ENCODE results near the gene LRRC47. TPM values are rescaled to one million over a fixed set of nuclear protein-coding genes. Genes with fewer than 3 reads are reported as not detected.

The LRRC47 gene
- total RNA-seq, 1 experiment from 2014 or later = 65.1 TPM

DNA sequence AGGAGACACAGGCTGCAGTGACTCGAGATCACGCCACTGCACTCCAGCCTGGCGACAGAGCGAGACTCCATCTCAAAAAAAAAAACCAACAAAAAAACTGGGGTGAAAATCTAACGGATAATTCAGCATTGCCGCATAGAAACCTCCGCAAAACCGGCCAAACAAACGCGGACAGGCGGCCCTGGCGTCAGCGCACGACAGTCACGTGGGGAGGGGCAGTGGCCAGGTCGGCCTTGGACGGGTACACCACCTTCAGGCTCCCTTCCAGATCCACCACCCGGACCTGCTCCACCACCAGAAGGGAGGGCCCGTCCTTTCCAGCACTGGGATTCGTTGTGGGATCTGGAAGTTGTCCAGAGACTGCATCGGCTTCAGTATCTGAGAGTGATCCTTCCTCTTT, 15.4 kb downstream of the LRRC47 start:
- peaks cover 2 to 6% of the 10 kb centered on the region in 2 experiments; a peak in 3 of 4 replicates for H3K4me1 Mint-ChIP-seq
- Histone ChIP-seq H3K79me1 (ENCODE audit: insufficient read depth, low read depth, low read length, poor library complexity, severe bottlenecking) (no peaks in the 10 kb centered on the region), H3K9ac (ENCODE audit: extremely low read depth, insufficient read length, low read length) (no peak overlapping the region), H3K9me3 (ENCODE audit: control insufficient read depth, low read depth, low read length) (no peaks in the 10 kb centered on the region), H3K4me1 (ENCODE audit: insufficient read depth, low read length) (no peaks in the 10 kb centered on the region), H4K5ac (ENCODE audit: insufficient read length, low read depth, low read length) (no peak overlapping the region), H2BK20ac (ENCODE audit: low read depth, low read length, poor library complexity, severe bottlenecking) (no peak overlapping the region), H4K8ac (replicated peaks; ENCODE audit: insufficient read length, low read depth, low read length) (no peak overlapping the region), H2AFZ (ENCODE audit: low read length) (no peak overlapping the region), H3K27me3 (ENCODE audit: insufficient read depth, low read length) (no peaks in the 10 kb centered on the region), H4K91ac (ENCODE audit: insufficient read length, low read depth, low read length) (no peak overlapping the region), H3T11ph (ENCODE audit: low read length) (no peak overlapping the region), H3K23me2 (ENCODE audit: insufficient read length, low read depth, low read length, poor library complexity, severe bottlenecking) (no peaks in the 10 kb centered on the region), H2BK120ac (ENCODE audit: low read depth, low read length, poor library complexity, severe bottlenecking) (no peak overlapping the region), H3K4ac (ENCODE audit: low read depth, low read length) (no peak overlapping the region), H2BK5ac (ENCODE audit: insufficient read length, low read length) (no peak overlapping the region), H2AK5ac (ENCODE audit: insufficient read length, low read length) (no peak overlapping the region), H3K27ac (ENCODE audit: insufficient read length, low read depth, low read length) (no peak overlapping the region), H3K18ac (ENCODE audit: insufficient read length, low read depth, low read length) (no peak overlapping the region), H3K23ac (ENCODE audit: insufficient read length, low read depth, low read length) (no peak overlapping the region), H3K14ac (ENCODE audit: insufficient read depth, low read length) (no peak overlapping the region), H3K4me2 (ENCODE audit: insufficient read depth, insufficient read length, low read length) (no peak overlapping the region), H2BK12ac (ENCODE audit: insufficient read length, low read depth, low read length) (no peak overlapping the region), H3K56ac (ENCODE audit: insufficient read length, low read depth, low read length) (no peak overlapping the region), H2BK15ac (ENCODE audit: low read depth, low read length) (no peak overlapping the region), H3K79me2 (ENCODE audit: insufficient read depth, low read length) (no peaks in the 10 kb centered on the region), H4K20me1 (ENCODE audit: control insufficient read depth, insufficient read depth, insufficient read length) (no peaks in the 10 kb centered on the region)
- WGBS (ENCODE audit: extremely low coverage, insufficient read length, low lambda C conversion rate) = no CpG with 5 or more reads among the region's 21 CpGs
- peaks cover 57 to 67% (median 66%) of the 10 kb centered on the region in 3 experiments for H3K36me3 Mint-ChIP-seq (ENCODE audit: insufficient read depth in 1 of 3, low read depth in 3 of 3)
- H3K9me3 Mint-ChIP-seq = no peaks in the 10 kb centered on the region
- DNase-seq = peak; percentile 21
- no peaks in the 10 kb centered on the region for H3K27me3 Mint-ChIP-seq (ENCODE audit: low read depth)
- TF ChIP-seq, protein P1, sequence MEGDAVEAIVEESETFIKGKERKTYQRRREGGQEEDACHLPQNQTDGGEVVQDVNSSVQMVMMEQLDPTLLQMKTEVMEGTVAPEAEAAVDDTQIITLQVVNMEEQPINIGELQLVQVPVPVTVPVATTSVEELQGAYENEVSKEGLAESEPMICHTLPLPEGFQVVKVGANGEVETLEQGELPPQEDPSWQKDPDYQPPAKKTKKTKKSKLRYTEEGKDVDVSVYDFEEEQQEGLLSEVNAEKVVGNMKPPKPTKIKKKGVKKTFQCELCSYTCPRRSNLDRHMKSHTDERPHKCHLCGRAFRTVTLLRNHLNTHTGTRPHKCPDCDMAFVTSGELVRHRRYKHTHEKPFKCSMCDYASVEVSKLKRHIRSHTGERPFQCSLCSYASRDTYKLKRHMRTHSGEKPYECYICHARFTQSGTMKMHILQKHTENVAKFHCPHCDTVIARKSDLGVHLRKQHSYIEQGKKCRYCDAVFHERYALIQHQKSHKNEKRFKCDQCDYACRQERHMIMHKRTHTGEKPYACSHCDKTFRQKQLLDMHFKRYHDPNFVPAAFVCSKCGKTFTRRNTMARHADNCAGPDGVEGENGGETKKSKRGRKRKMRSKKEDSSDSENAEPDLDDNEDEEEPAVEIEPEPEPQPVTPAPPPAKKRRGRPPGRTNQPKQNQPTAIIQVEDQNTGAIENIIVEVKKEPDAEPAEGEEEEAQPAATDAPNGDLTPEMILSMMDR (conservative IDR thresholded peaks at IDR 0.05) = no peak
- no peak overlapping the region for H3K4me3 Mint-ChIP-seq
- no peak overlapping the region for H3K27ac Mint-ChIP-seq
